Measurements from ENCODE around the gene UGGT2.
"Not testable (repeated sequence)": the region's sequence is repeated elsewhere in the genome, so short reads cannot be mapped to it uniquely, and the experiment has no call there.

DNA sequence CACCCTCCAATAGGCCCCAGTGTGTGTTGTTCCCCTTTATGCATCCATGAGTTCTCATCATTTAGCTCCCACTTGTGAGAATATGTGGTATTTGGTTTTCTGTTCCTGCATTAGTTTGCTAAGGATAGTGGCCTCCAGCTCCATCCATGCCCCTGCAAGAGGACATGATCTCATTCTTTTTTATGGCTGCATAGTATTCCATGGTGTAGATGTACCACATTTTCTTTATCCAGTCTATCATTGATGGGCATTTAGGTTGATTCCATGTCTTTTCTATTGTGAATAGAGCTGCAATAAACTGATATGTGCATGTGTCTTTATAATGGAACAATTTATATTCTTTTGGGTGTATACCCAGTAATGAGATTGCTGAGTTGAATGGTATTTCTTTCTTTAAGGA lies 263.9 kb downstream of the UGGT2 start:
- not testable (repeated sequence) for TF ChIP-seq CTCF (IDR thresholded peaks at IDR 0.05); EZH2 (IDR thresholded peaks at IDR 0.05; ENCODE audit: borderline replicate concordance, insufficient read depth, low read depth, low read length, poor library complexity, severe bottlenecking)
